ENCODE results near the gene ANKMY1.
"Not testable (repeated sequence)": the region's sequence is repeated elsewhere in the genome, so short reads cannot be mapped to it uniquely, and the experiment has no call there.

ANKMY1 gene

GRCh38 chr2:240498958-240499260, 58.9 kb downstream of the ANKMY1 start:
- DNase-seq (ENCODE audit: insufficient read length, low spot score) (no peak), FAIRE-seq (no peak)
- TF ChIP-seq CTCF (IDR thresholded peaks at IDR 0.05; ENCODE audit: insufficient read depth, missing control alignments), result no peak

GRCh38 chr2:240498171-240498957, 59.4 kb downstream of the ANKMY1 start:
- no peak for FAIRE-seq
- no peak for TF ChIP-seq CTCF (IDR thresholded peaks at IDR 0.05; ENCODE audit: insufficient read depth, missing control alignments)

DNA sequence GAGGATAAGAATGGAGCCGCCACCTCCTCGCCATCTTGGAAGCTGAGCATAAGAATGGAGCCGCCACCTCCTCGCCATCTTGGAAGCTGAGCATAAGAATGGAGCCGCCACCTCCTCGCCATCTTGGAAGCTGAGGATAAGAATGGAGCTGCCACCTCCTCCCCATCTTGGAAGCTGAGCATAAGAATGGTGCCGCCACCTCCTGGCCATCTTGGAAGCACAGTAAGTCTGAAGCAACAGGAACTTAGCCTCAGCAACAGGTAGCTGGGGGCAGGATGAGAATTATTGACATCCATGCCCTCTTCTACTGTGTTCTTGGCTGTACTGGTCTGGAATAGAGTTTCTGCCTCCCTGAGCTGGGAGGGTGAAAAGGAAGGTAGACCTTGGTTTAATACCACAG, 60.7 kb downstream of the ANKMY1 start:
- not testable (repeated sequence) for DNase-seq (ENCODE audit: insufficient read length, low spot score); FAIRE-seq

More at GRCh38 chr2:240498171-240498957, 59.4 kb downstream of the ANKMY1 start:
- no peak for DNase-seq (ENCODE audit: insufficient read length, low spot score)

GRCh38 chr2:240494942-240495341, 62.8 kb downstream of the ANKMY1 start:
- not testable (repeated sequence) for FAIRE-seq

DNA sequence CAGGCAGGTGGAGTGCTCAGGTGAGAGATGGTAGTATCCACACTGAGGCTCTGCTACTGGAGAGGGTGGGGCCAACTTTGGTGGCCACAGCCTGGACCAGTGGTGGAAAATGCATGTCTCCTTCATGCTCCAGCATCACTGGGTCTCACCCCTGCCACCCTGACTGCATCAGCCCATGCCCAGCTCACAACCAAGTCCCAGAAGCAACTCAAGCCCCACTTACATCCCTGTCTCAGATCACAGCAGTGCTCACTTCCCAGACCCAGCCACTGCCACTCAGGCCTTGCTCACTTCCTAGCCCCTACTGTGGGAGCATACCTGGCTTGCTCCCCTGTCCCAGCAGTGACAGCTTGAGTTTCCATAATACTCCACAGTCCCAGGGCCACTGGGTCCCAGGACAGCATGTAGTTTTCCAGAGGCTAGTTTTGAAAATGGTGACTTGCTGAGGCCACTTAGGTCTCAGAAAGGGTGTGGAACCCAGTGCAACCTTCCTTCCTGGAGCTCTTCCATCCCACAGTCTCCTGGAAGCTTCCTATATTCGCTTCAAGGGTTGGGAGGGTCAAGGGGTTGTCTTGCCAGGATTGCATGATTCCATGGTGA, 63.5 kb downstream of the ANKMY1 start:
- no peak for FAIRE-seq
- no peak for TF ChIP-seq CTCF (IDR thresholded peaks at IDR 0.05; ENCODE audit: insufficient read depth, missing control alignments)
- no peak for DNase-seq (ENCODE audit: insufficient read length, low spot score)

More at GRCh38 chr2:240494942-240495341, 62.8 kb downstream of the ANKMY1 start:
- DNase-seq (ENCODE audit: insufficient read length, low spot score), result not testable (repeated sequence)

DNA sequence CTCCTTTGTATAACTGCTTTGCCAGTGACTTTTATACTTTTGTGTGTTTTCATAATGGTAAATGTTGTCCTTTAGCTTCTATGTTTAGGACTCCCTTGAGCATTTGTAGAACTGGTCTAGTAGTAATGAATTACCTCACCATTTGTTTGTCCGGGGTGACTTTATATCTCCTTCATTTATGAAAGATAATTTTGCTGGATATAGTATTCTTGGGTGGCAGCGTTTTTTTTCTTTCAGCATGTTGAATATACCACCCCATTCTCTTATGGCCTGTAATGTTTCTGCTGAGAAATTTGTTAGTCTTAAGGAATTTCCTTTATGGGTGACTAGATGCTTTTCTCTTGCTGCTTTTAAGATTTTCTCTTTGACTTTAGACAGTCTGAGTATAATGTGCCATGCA, 66.3 kb downstream of the ANKMY1 start:
- DNase-seq (ENCODE audit: insufficient read length, low spot score) (no peak), FAIRE-seq (no peak)
- no peak for TF ChIP-seq CTCF (IDR thresholded peaks at IDR 0.05; ENCODE audit: insufficient read depth, missing control alignments)

DNA sequence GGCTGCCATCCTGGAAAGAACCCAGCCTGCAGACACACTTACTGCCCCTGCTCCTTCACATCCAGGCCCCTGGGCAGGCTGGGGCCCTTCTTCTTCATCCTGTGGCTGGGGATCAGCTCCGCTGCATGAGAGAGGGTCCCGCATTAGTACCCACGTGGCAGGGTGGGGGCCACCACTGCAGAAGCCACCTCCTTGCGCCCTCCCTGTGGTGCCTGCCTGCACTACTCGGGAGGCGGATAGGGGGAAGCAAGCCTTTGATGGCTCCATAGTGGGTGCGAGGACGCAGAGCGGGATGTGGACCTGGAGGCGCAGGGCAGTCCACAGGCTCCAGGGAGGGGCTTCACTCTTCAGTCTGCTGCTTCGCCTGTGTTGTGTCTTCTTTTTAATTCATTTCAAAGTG, 75.6 kb downstream of the ANKMY1 start:
- no peak for FAIRE-seq
- DNase-seq (ENCODE audit: insufficient read length, low spot score), result no peak
- TF ChIP-seq CTCF (IDR thresholded peaks at IDR 0.05; ENCODE audit: insufficient read depth, missing control alignments), result no peak

DNA sequence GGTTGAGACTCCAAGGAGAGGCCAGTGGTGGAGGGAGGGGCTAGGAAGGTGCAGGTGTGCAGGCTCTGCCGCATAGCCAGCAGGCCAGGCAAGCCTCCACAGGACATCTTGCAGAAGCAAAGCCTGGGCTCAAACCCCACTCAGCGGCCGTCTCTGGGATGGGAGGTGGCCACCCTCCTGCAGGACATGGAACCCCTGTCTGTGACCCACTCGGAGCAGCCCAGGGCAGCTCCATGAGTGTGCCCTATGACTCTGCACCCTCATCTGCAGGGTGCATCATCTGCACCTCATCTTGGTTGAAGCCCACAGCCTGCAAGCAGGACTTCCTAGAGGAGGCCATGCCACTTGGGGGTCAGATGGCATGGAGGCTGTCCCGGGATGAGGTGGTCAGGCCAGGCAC, 76.1 kb downstream of the ANKMY1 start:
- FAIRE-seq (no peak), DNase-seq (ENCODE audit: insufficient read length, low spot score) (no peak)
- no peak for TF ChIP-seq CTCF (IDR thresholded peaks at IDR 0.05; ENCODE audit: insufficient read depth, missing control alignments)

All from D721Med (cell line).